SW480 (cell line): ENCODE results near the gene TMEM234.

ENCODE experiments used
- DNase-seq: peaks from one replicate; pipeline ENCODE4 v3.0.0-alpha.2; 2016; ENCODE audit warnings: low spot score

The TMEM234 gene

GRCh38 chr1:32172621-32173245 is 49.4 kb downstream of the TMEM234 start:
- DNase-seq = no peak

DNA sequence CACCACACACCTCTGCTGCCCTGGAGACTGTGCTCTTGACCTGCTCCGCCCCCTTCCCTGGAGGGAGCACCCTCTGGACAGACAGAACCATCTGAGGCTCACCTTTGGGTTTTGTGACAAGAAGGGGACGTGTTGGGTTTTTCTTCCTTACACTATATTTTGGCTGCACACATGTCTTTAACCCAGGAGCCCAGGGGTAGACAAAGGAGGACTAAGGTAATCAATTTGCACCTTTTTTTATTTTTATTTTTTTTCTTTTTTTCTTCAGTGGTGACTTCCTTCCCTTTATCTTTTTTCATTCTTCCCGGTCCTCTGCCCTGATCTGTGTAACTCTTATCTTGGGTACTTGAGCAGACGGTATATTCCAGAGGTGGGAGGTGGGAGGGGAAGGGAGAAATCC is 51.2 kb downstream of the TMEM234 start:
- DNase-seq = no peak
